Middle frontal gyrus (tissue), 1 donor: ENCODE data around the gene NMRAL1.
A peak's percentile ranks its signal among the peaks of the same experiment; 100 is the strongest.

Experiments used
- DNase-seq: peaks from one replicate; pipeline ENCODE4 v3.0.0-alpha.2; 2015; ENCODE audit warnings: low spot score; ENCODE audit errors: extremely low spot score

NMRAL1 gene

GRCh38 chr16:4426722-4427372 lies 47.6 kb downstream of the NMRAL1 start:
- no peak for DNase-seq

GRCh38 chr16:4426021-4426684 lies 48.3 kb downstream of the NMRAL1 start:
- DNase-seq = no peak

- DNase-seq = peak; percentile 88
Measured at GRCh38 chr16:4425378-4426020, 48.9 kb downstream of the NMRAL1 start, which contains the start of gene DNAJA3. Gene DNAJA3, plus strand, starts transcription at chr16:4425868. Its CDS starts 14 bp downstream, at chr16:4425882.

GRCh38 chr16:4420505-4421105 lies 53.8 kb downstream of the NMRAL1 start:
- no peak for DNase-seq

- no peak for DNase-seq
Measured at GRCh38 chr16:4419402-4419959, 54.9 kb downstream of the NMRAL1 start.

- DNase-seq = peak; percentile 93
Measured at GRCh38 chr16:4416200-4417032, 58.0 kb downstream of the NMRAL1 start, which contains the start of gene CORO7. Gene CORO7, minus strand, starts transcription at chr16:4416596. Its CDS starts 78 bp downstream, at chr16:4416518.

GRCh38 chr16:4415538-4416199 lies 58.8 kb downstream of the NMRAL1 start:
- no peak for DNase-seq

GRCh38 chr16:4414187-4414917 lies 60.1 kb downstream of the NMRAL1 start:
- DNase-seq = no peak

- DNase-seq = no peak
Measured at GRCh38 chr16:4412854-4413253, 61.6 kb downstream of the NMRAL1 start.

GRCh38 chr16:4412159-4412558 lies 62.3 kb downstream of the NMRAL1 start:
- DNase-seq = no peak
